NCI-H1092 treated with DMSO at 0.1 percent for 48 hours (cell line): ENCODE results near the gene GSK3B.
A peak's percentile ranks its signal among the peaks of the same experiment; 100 is the strongest.

Experiments used
- DNase-seq: peaks from one replicate; lab custom pipeline; 2025; lab: John Stamatoyannopoulos, UW

The GSK3B gene

GRCh38 chr3:119817583-119818363, 276.5 kb downstream of the GSK3B start:
- no peak for DNase-seq

GRCh38 chr3:119817071-119817470, 277.2 kb downstream of the GSK3B start:
- no peak for DNase-seq

DNA sequence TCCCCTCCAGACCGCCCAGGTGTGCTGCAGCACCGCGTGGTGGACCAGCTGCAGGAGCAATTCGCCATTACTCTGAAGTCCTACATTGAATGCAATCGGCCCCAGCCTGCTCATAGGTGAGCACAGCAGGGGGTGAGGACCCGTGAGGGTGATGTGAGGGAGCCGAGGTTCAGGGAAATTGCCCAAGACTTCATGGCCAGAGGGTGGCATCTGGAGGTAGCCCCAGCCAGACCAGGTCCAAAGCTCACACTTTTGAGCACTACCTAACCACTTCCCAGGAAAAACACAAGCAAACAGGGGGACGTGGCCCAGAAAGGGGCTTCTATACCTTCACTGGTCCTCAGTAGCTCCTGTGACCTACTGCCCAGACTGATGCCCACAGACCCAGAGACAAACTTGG, 278.5 kb downstream of the GSK3B start:
- no peak for DNase-seq

GRCh38 chr3:119812491-119813058, 281.7 kb downstream of the GSK3B start:
- no peak for DNase-seq

DNA sequence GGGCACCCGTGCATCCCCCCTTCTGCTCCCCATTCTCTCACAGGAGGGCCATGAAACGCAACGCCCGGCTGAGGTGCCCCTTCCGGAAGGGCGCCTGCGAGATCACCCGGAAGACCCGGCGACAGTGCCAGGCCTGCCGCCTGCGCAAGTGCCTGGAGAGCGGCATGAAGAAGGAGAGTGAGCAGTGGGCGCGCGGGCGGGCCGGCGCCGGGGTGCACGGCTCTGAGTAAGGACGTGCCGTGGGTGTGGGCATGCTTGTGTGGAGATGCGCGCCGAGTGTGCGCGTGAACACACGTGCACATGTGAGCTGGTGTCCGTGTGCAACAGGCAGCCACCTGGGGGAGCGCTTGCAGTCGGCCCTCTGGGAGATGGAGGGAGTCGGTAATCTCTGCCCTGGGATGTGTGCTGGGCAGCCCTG, 284.2 kb downstream of the GSK3B start:
- DNase-seq = peak; percentile 43

- DNase-seq = no peak
Observed at GRCh38 chr3:119809249-119810017, 284.8 kb downstream of the GSK3B start.

- DNase-seq = no peak
Observed at GRCh38 chr3:119808843-119809242, 285.4 kb downstream of the GSK3B start.

- DNase-seq = no peak
Observed at GRCh38 chr3:119808244-119808643, 286.0 kb downstream of the GSK3B start.

GRCh38 chr3:119800844-119801243, 293.4 kb downstream of the GSK3B start:
- no peak for DNase-seq

GRCh38 chr3:119796785-119797184, 297.5 kb downstream of the GSK3B start:
- DNase-seq = no peak

GRCh38 chr3:119796368-119796767, 297.9 kb downstream of the GSK3B start:
- no peak for DNase-seq

- DNase-seq = no peak
Observed at GRCh38 chr3:119795849-119796248, 298.4 kb downstream of the GSK3B start.

GRCh38 chr3:119794971-119795612, 299.2 kb downstream of the GSK3B start:
- no peak for DNase-seq

GRCh38 chr3:119794401-119794800, 299.8 kb downstream of the GSK3B start:
- DNase-seq = no peak

- no peak for DNase-seq
Observed at GRCh38 chr3:119792270-119792669, 302.0 kb downstream of the GSK3B start.

DNA sequence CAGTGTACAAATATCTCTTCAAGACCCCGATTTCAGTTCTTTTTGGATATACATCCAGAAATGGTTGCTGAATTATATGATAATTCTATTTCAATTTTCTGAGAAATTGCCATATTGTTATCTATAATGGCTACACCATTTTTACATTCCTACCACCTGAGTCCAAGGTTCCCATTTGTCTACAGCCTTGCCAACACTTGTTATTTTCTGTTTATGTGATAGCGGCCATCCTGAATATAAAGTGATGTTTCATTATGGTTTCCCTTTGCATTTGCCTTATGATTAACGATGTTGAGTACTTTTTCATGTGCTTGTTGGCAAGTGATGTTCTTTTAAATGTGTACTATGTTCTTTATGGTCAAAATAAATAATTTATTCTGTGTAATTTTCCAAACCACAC, 303.9 kb downstream of the GSK3B start:
- no peak for DNase-seq

DNA sequence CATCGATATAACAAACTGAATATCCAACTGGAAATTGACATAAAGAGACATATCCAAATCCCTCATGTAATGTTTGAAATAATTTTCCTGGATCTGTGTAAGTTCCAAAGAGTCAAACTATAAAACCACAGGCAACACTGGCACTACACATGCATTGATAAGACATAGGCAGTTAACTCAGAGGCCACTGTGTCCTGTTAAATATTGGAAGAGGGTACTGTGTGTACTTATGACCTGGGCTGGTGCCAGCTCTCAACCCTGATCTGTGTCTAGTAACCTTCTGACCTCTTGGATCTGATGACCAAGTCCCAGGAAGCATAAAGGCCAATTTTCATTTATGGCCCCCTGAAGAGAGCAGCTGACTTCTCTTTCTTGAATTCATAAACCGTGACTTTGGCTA, 307.8 kb downstream of the GSK3B start:
- DNase-seq = no peak

GRCh38 chr3:119783883-119784282, 310.4 kb downstream of the GSK3B start:
- DNase-seq = no peak

- no peak for DNase-seq
Observed at GRCh38 chr3:119783255-119783654, 311.0 kb downstream of the GSK3B start.

DNA sequence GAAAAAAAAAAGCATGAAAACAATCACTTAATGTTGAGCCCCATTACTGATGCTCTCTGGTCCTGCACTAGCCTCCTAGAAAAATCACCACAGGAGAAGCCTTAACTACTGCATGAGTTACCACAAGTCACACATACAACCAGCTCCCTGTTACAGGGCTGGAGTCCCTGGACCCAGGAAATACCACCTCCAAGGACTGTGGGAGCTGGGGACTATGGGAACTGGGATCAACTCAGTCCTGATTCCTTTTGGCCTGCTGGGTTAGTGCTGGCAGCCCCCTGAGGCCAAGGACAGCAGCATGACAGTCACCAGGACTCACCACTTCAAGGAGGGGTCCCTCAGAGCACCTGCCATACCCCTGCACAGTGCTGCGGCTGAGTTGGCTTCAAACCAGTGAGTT, 311.8 kb downstream of the GSK3B start:
- no peak for DNase-seq

DNA sequence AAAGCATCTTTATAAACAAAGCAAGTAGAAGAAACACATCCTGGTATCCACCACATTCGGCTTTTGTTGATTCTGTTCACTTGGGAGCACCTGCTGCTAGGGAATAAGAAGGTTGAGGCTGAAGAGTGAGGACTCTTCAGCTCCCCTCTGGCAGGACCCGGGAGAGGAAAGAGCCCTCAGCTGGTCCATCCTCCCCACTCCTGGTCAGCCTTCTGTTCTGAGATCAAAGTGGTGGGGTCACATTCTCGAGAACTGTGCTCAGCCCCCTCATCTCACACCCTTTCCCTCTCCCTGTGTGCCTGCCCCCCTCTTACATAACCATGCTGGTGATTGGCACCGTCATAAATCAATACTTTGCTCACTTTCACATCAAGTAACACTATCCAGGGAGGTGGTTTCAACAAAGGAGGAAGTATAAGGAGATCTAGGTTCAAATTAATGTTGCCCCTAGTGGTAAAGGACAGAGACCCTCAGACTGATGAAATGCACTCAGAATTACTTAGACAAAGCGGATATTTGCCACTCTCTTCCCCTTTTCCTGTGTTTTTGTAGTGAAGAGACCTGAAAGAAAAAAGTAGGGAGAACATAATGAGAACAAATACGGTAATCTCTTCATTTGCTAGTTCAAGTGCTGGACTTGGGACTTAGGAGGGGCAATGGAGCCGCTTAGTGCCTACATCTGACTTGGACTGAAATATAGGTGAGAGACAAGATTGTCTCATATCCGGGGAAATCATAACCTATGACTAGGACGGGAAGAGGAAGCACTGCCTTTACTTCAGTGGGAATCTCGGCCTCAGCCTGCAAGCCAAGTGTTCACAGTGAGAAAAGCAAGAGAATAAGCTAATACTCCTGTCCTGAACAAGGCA, 312.7 kb downstream of the GSK3B start, which contains the start of gene NR1I2:
NR1I2 (plus strand) TSS at position 772 of the 869 bp plus-strand sequence.
- DNase-seq = no peak
